ENCODE results near the gene AHR.

Gene AHR

DNA sequence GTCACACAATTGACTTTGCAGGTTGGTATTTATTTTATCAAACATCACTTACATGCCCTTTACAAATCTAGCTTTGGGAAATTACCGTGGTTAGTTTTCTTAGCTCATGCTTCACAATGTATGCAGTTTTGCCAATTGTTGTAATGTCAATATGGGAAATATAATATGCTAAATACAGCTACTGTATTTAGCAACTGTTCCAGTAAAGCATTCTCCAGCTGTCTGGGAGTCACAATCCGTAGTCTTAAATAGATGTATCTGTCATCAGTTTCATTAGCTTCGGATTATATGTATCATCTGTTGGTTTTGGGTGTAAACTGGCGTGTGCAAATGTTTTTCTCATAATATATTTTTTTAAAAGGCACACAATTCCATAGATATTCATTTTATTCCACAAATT lies 19.4 kb upstream of the AHR start:
- Histone ChIP-seq H3K79me2 (ENCODE audit: control insufficient read depth, insufficient read depth, low read length, poor library complexity) (no peaks in the 10 kb centered on the region), H3K18ac (ENCODE audit: low read length) (no peak overlapping the region), H3K27ac (ENCODE audit: low read depth, low read length) (no peak overlapping the region), H3K9ac (ENCODE audit: low read length) (no peak overlapping the region), H3K36me3 (ENCODE audit: control insufficient read depth in 1 of 2, insufficient read depth in 2 of 2, low read length in 2 of 2) (no peaks in the 10 kb centered on the region), H2BK12ac (ENCODE audit: low read length) (no peak overlapping the region), H3K4me3 (ENCODE audit: low read depth, low read length) (no peak overlapping the region), H4K12ac (ENCODE audit: low read depth, low read length) (no peak overlapping the region), H4K8ac (ENCODE audit: low read depth, low read length) (no peak overlapping the region), H3K14ac (ENCODE audit: low read length) (no peak overlapping the region), H3K27me3 (ENCODE audit: insufficient read depth, low read length) (no peaks in the 10 kb centered on the region), H3K9me3 (ENCODE audit: insufficient read depth, low read depth, low read length) (no peaks in the 10 kb centered on the region), H4K91ac (ENCODE audit: low read depth, low read length) (no peak overlapping the region), H2BK5ac (ENCODE audit: low read depth, low read length, poor library complexity) (no peak overlapping the region), H2AFZ (ENCODE audit: insufficient read depth, low read length, poor library complexity) (no peak overlapping the region), H2BK120ac (ENCODE audit: insufficient read depth, low read length, poor library complexity) (no peak overlapping the region), H3K79me1 (ENCODE audit: low read length) (no peaks in the 10 kb centered on the region), H2AK5ac (ENCODE audit: low read length) (no peak overlapping the region), H3K4ac (ENCODE audit: low read depth, low read length) (no peak overlapping the region), H3K4me1 (ENCODE audit: control insufficient read depth in 1 of 2, insufficient read depth in 2 of 2, low read length in 2 of 2) (no peaks in the 10 kb centered on the region), H3K4me2 (ENCODE audit: low read length) (no peak overlapping the region), H3K23ac (ENCODE audit: low read length) (no peak overlapping the region)
- no peak for DNase-seq
- no CpG with 5 or more reads among the region's 4 CpGs for WGBS (ENCODE audit: extremely low coverage, insufficient coverage, insufficient read length)

DNA sequence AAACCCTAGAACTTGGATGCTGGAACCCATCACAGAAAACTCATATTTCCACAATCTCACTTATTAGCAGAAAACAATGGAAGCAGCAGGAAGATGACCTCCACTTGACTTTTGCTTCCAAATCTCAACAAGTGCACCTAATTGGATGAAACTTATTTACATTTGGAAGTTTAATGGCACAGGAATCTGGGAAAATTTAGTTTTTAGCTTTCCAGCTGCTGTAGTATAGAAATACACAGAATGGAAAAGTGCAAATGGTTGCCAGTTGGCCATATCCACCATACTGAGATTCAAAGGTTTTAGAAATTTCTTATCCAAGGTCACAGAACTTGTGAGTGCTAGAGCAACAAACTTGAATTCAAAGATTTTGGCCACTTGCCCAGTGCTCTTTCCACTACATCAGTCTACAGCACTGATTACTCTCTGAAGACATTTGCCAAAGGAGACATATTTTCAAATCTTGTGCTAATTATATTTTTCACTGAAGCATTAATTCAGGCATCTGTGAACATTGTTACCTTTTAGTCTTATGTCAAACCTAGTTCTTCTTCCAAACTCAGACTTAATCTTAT lies 9.3 kb upstream of the AHR start:
- no peak overlapping the region for H2BK12ac ChIP-seq (ENCODE audit: low read length)
- no peak overlapping the region for H3K4me3 ChIP-seq (ENCODE audit: low read depth, low read length)
- H2BK120ac ChIP-seq (ENCODE audit: insufficient read depth, low read length, poor library complexity): no peak overlapping the region
- H4K91ac ChIP-seq (ENCODE audit: low read depth, low read length): no peak overlapping the region
- H3K14ac ChIP-seq (ENCODE audit: low read length): no peak overlapping the region
- no peaks in the 10 kb centered on the region for H3K27me3 ChIP-seq (ENCODE audit: insufficient read depth, low read length)
- H3K4me2 ChIP-seq (ENCODE audit: low read length): no peak overlapping the region
- H3K9me3 ChIP-seq (ENCODE audit: insufficient read depth, low read depth, low read length): no peaks in the 10 kb centered on the region
- H2BK5ac ChIP-seq (ENCODE audit: low read depth, low read length, poor library complexity): no peak overlapping the region
- no peak for DNase-seq
- no peak overlapping the region for H4K8ac ChIP-seq (ENCODE audit: low read depth, low read length)
- H3K4ac ChIP-seq (ENCODE audit: low read depth, low read length): no peak overlapping the region
- H4K12ac ChIP-seq (ENCODE audit: low read depth, low read length): no peak overlapping the region
- no peak overlapping the region for H2AFZ ChIP-seq (ENCODE audit: insufficient read depth, low read length, poor library complexity)
- H3K27ac ChIP-seq (ENCODE audit: low read depth, low read length): no peak overlapping the region
- no peak overlapping the region for H2AK5ac ChIP-seq (ENCODE audit: low read length)
- H3K23ac ChIP-seq (ENCODE audit: low read length): no peak overlapping the region
- H3K79me1 ChIP-seq (ENCODE audit: low read length): no peaks in the 10 kb centered on the region
- H3K4me1 ChIP-seq (ENCODE audit: control insufficient read depth in 1 of 2, insufficient read depth in 2 of 2, low read length in 2 of 2): no peaks in the 10 kb centered on the region
- H3K18ac ChIP-seq (ENCODE audit: low read length): no peak overlapping the region
- no peaks in the 10 kb centered on the region for H3K36me3 ChIP-seq (ENCODE audit: control insufficient read depth in 1 of 2, insufficient read depth in 2 of 2, low read length in 2 of 2)
- no peak overlapping the region for H3K9ac ChIP-seq (ENCODE audit: low read length)
- H3K79me2 ChIP-seq (ENCODE audit: control insufficient read depth, insufficient read depth, low read length, poor library complexity): no peaks in the 10 kb centered on the region

DNA sequence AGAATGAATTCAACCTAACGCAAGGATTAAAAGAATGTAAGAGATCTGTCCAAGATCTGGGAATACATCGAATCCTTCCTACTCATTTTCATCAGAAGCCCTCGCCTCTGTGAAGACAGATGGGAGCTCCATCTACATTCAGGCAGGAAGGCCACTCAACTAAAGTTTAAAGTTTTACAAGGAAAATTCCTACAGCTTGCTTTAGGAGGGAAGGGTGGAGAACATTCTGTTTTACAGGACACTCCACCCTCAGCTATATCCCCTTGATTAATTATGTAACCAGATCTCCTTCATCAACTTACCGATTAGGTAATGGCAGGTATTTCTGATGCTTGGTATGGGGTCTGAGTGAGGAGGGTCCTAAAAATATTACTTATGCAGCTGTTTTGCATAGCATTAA lies 5.6 kb upstream of the AHR start:
- H3K4me1 ChIP-seq (ENCODE audit: control insufficient read depth in 1 of 2, insufficient read depth in 2 of 2, low read length in 2 of 2): no peaks in the 10 kb centered on the region
- no peaks in the 10 kb centered on the region for H3K9me3 ChIP-seq (ENCODE audit: insufficient read depth, low read depth, low read length)
- H4K8ac ChIP-seq (ENCODE audit: low read depth, low read length): no peak overlapping the region
- H4K91ac ChIP-seq (ENCODE audit: low read depth, low read length): no peak overlapping the region
- no peak overlapping the region for H3K14ac ChIP-seq (ENCODE audit: low read length)
- no peaks in the 10 kb centered on the region for H3K27me3 ChIP-seq (ENCODE audit: insufficient read depth, low read length)
- no peaks in the 10 kb centered on the region for H3K79me1 ChIP-seq (ENCODE audit: low read length)
- H3K79me2 ChIP-seq (ENCODE audit: control insufficient read depth, insufficient read depth, low read length, poor library complexity): no peaks in the 10 kb centered on the region
- DNase-seq: no peak
- no peak overlapping the region for H3K4me3 ChIP-seq (ENCODE audit: low read depth, low read length)
- WGBS (ENCODE audit: extremely low coverage, insufficient coverage, insufficient read length): no CpG with 5 or more reads among the region's 4 CpGs
- H2AK5ac ChIP-seq (ENCODE audit: low read length): no peak overlapping the region
- no peak overlapping the region for H4K12ac ChIP-seq (ENCODE audit: low read depth, low read length)
- H2BK120ac ChIP-seq (ENCODE audit: insufficient read depth, low read length, poor library complexity): no peak overlapping the region
- no peak overlapping the region for H3K23ac ChIP-seq (ENCODE audit: low read length)
- no peak overlapping the region for H2AFZ ChIP-seq (ENCODE audit: insufficient read depth, low read length, poor library complexity)
- no peaks in the 10 kb centered on the region for H3K36me3 ChIP-seq (ENCODE audit: control insufficient read depth in 1 of 2, insufficient read depth in 2 of 2, low read length in 2 of 2)
- no peak overlapping the region for H2BK12ac ChIP-seq (ENCODE audit: low read length)
- H3K18ac ChIP-seq (ENCODE audit: low read length): no peak overlapping the region
- no peak overlapping the region for H3K27ac ChIP-seq (ENCODE audit: low read depth, low read length)
- no peak overlapping the region for H2BK5ac ChIP-seq (ENCODE audit: low read depth, low read length, poor library complexity)
- no peak overlapping the region for H3K9ac ChIP-seq (ENCODE audit: low read length)
- H3K4me2 ChIP-seq (ENCODE audit: low read length): no peak overlapping the region
- H3K4ac ChIP-seq (ENCODE audit: low read depth, low read length): no peak overlapping the region

DNA sequence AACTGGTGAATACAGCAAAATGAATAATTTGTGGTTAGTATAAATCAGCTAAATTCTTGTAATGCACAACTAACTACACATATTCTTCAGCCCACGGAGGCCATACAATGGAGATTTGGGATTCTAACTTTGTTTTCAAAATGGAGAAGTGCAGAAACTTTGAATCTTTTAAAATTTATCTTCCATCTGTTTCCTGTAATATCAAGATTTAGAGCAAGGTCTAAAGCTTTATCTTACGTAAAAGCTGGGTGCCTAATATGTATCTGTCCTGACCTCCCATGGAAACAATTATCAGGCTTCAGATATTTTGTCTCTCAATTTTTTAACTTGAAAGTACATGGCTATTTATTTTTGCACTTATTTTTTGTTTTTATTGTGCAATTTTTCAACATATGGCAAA lies 5.0 kb upstream of the AHR start:
- Histone ChIP-seq H2AFZ (ENCODE audit: insufficient read depth, low read length, poor library complexity) (no peak overlapping the region), H3K36me3 (ENCODE audit: control insufficient read depth in 1 of 2, insufficient read depth in 2 of 2, low read length in 2 of 2) (no peaks in the 10 kb centered on the region), H2BK120ac (ENCODE audit: insufficient read depth, low read length, poor library complexity) (no peak overlapping the region), H2AK5ac (ENCODE audit: low read length) (no peak overlapping the region), H2BK5ac (ENCODE audit: low read depth, low read length, poor library complexity) (no peak overlapping the region), H3K27ac (ENCODE audit: low read depth, low read length) (no peak overlapping the region), H3K18ac (ENCODE audit: low read length) (no peak overlapping the region), H3K14ac (ENCODE audit: low read length) (no peak overlapping the region), H3K27me3 (ENCODE audit: insufficient read depth, low read length) (no peaks in the 10 kb centered on the region), H3K4me1 (ENCODE audit: control insufficient read depth in 1 of 2, insufficient read depth in 2 of 2, low read length in 2 of 2) (no peaks in the 10 kb centered on the region), H3K4me3 (ENCODE audit: low read depth, low read length) (no peak overlapping the region), H4K8ac (ENCODE audit: low read depth, low read length) (no peak overlapping the region), H3K9ac (ENCODE audit: low read length) (no peak overlapping the region), H3K4me2 (ENCODE audit: low read length) (no peak overlapping the region), H3K4ac (ENCODE audit: low read depth, low read length) (no peak overlapping the region), H3K23ac (ENCODE audit: low read length) (no peak overlapping the region), H2BK12ac (ENCODE audit: low read length) (no peak overlapping the region), H4K12ac (ENCODE audit: low read depth, low read length) (no peak overlapping the region), H3K79me1 (ENCODE audit: low read length) (peaks cover under 1% of the 10 kb centered on the region), H3K79me2 (ENCODE audit: control insufficient read depth, insufficient read depth, low read length, poor library complexity) (no peaks in the 10 kb centered on the region), H3K9me3 (ENCODE audit: insufficient read depth, low read depth, low read length) (no peaks in the 10 kb centered on the region), H4K91ac (ENCODE audit: low read depth, low read length) (no peak overlapping the region)
- WGBS (ENCODE audit: extremely low coverage, insufficient coverage, insufficient read length): no CpG with 5 or more reads among the region's 2 CpGs
- DNase-seq: no peak
